Heart left ventricle (tissue), 16 donors: ENCODE data around the gene CDCP2. TPM values are rescaled to one million over a fixed set of nuclear protein-coding genes. Genes with fewer than 3 reads are reported as not detected.

Source experiments
- ATAC-seq, 4 donors: fragments of 200-7000 bp; cut with Tn5 transposase; one replicate each; pipeline ENCODE4 v1.9.1; 2020 to 2022; ENCODE audit warnings: moderate library complexity in 4 of 4, mild to moderate bottlenecking in 3 of 4, moderate number of reproducible peaks in 1 of 4
- DNase-seq, 5 donors: peaks; one replicate each; pipeline ENCODE4 v3.0.0-alpha.2; 2020
- H3K27ac ChIP-seq, 12 donors: fragments of 200-600 bp; sonication (generic) in 4 of 12; one replicate each; pipeline versions ENCODE4 v1.5.0 to v1.8.0; 2016 to 2022; ENCODE audit warnings: mild to moderate bottlenecking in 2 of 12
- H3K27me3 ChIP-seq, 9 donors: fragments of 200-600 bp; sonication (generic) in 2 of 9; one replicate each; pipeline versions ENCODE4 v1.5.1 to v1.8.0; 2016 to 2022; ENCODE audit warnings: mild to moderate bottlenecking in 3 of 9
- H3K36me3 ChIP-seq, 9 donors: fragments of 200-600 bp; sonication (generic) in 2 of 9; one replicate each; pipeline versions ENCODE4 v1.5.0 to v1.8.0; 2018 to 2022; ENCODE audit warnings: mild to moderate bottlenecking in 2 of 9
- H3K4me1 ChIP-seq, 12 donors: fragments of 200-600 bp; sonication (generic) in 4 of 12; one replicate each; pipeline versions ENCODE4 v1.5.0 to v1.8.0; 2016 to 2022; ENCODE audit warnings: mild to moderate bottlenecking in 3 of 12
- H3K4me3 ChIP-seq, 12 donors: fragments of 200-600 bp; sonication (generic) in 4 of 12; one replicate each; pipeline versions ENCODE4 v1.5.0 to v1.8.0; 2017 to 2022; ENCODE audit warnings: mild to moderate bottlenecking in 9 of 12, moderate library complexity in 4 of 12
- H3K9me3 ChIP-seq, 12 donors: fragments of 200-600 bp; sonication (generic) in 4 of 12; one replicate each; pipeline versions ENCODE4 v1.5.0 to v1.8.0; 2016 to 2022; ENCODE audit warnings: mild to moderate bottlenecking in 1 of 12
- CTCF ChIP-seq, 12 donors: fragments of 200-600 bp; sonication (generic) in 4 of 12; IDR thresholded peaks; one replicate each; pipeline versions ENCODE4 v1.5.0 to v1.8.0; 2018 to 2022; ENCODE audit warnings: antibody characterized with exemption in 12 of 12, mild to moderate bottlenecking in 5 of 12
- POLR2A ChIP-seq, 2 donors: fragments of 450-650 bp; IDR thresholded peaks; one replicate each; pipeline ENCODE4 v1.6.1; 2017; ENCODE audit warnings: antibody characterized with exemption in 2 of 2, mild to moderate bottlenecking in 2 of 2, moderate library complexity in 2 of 2
- WGBS, 4 donors: extraction: QIAGEN DNeasy Blood & Tissue Kit in 2 of 4; methylation state at CpG; one replicate each; pipeline versions ENCODE4 v1.1.5 to v1.1.7; 2013 to 2018; 5-methylcytosine and 5-hydroxymethylcytosine counted together
- intact Hi-C, 10 donors: fragments of 100-400 bp; cut with DNase I; formaldehyde crosslinking; loops; one replicate each; pipeline versions ENCODE4 v1.11.1 to v1.14.2; 2022
- polyA plus RNA-seq, 2 donors: library from polyadenylated mRNA; stranded (reverse); fragments of 200-250 nt; gene quantifications; one replicate each; pipeline ENCODE4 v1.2.3, GENCODE V29; 2013
- total RNA-seq, 9 donors: library from RNA; depleted of rRNA in 2 of 9; stranded (reverse); fragments of >200 nt in 2 of 9; fragmentation: NEBNext Ultra II Directional in 3 of 9; extraction: Animal tissue kit (Norgen Biotek cat#: 25700) in 3 of 9; gene quantifications; one replicate each; pipeline versions ENCODE4 v1.1.0 to v1.2.4, GENCODE V29; 2016 to 2023
- donor health status: ischemic (EF 13 %, LVEDD 7.1; RV severe dilation, severe dysfunction).
- donor health status: healthy with polysubstance abuse.
- donor health status: DM: no; HTN: yes; CAD: no.
- donor health status: DM: no; HTN: no; CAD: no.
- donor health status: ischemic (EF 25% LVEDD 6.9; RV normal size, moderate dysfunction).
- donor health status: ischemic (EF 25% LVEDD 5.7; RV mildly dilated, moderate dysfunction).
- donor health status: healthy.
- donor health status: DM: yes; HTN: yes; CAD: no.
- donor health status: ischemic (EF 35%, LVEDD 5.7; RV mildly dilated, moderate dysfunction).
- donor health status: nonischemic (EF 11% LVEDD 7.7; RV severe dilation, severe dysfunction).
- donor health status: DM: yes; HTN: yes; CAD: no.
- donor health status: PGD.
- donor health status: ischemic (EF 29% LVEDD 5.4; RV normal size, mild dysfunction).
- donor health status: nonischemic (EF 23%, LVEDD 6.1; RV moderate dilation, normal function).

The CDCP2 gene
- total and polyA plus RNA-seq, 11 donors: 0.29 TPM; not detected in 10

GRCh38 chr1:54163573-54163972 is 10.8 kb upstream of the CDCP2 start:
- H3K9me3 ChIP-seq: no peaks in the 10 kb centered on the region
- WGBS, 4 donors: 72 to 91% (median 80%) methylated on average over 5 of the region's 5 CpGs
- no peak overlapping the region for H3K27ac ChIP-seq
- H3K36me3 ChIP-seq: no peaks in the 10 kb centered on the region
- no peak for ATAC-seq
- no peak for DNase-seq
- no peak overlapping the region for H3K4me3 ChIP-seq
- no peak for TF ChIP-seq CTCF (IDR thresholded peaks at IDR 0.05)
- no peak for TF ChIP-seq POLR2A (IDR thresholded peaks at IDR 0.05)
- peaks cover 0 to 7% (median 0%) of the 10 kb centered on the region in 12 donors for H3K4me1 ChIP-seq
- no peaks in the 10 kb centered on the region for H3K27me3 ChIP-seq
- intact Hi-C loops: no loop called here

- TF ChIP-seq CTCF (IDR thresholded peaks at IDR 0.05): no peak
- TF ChIP-seq POLR2A (IDR thresholded peaks at IDR 0.05): no peak
- Histone ChIP-seq H3K4me3 (no peak overlapping the region), H3K4me1 (peaks cover 0 to 7% (median 0%) of the 10 kb centered on the region in 12 donors), H3K27me3 (no peaks in the 10 kb centered on the region), H3K9me3 (no peaks in the 10 kb centered on the region), H3K36me3 (no peaks in the 10 kb centered on the region), H3K27ac (no peak overlapping the region)
- no peak for ATAC-seq
- intact Hi-C loops: no loop called here
- no peak for DNase-seq
- WGBS, 4 donors: 68 to 77% (median 73%) methylated on average over 3 of the region's 3 CpGs
Observed at GRCh38 chr1:54163051-54163450, 10.3 kb upstream of the CDCP2 start.

GRCh38 chr1:54161495-54162168 is 8.8 kb upstream of the CDCP2 start:
- intact Hi-C loops: no loop called here
- H3K9me3 ChIP-seq: no peaks in the 10 kb centered on the region
- H3K27me3 ChIP-seq: no peaks in the 10 kb centered on the region
- TF ChIP-seq POLR2A (IDR thresholded peaks at IDR 0.05) (no peak), CTCF (IDR thresholded peaks at IDR 0.05) (no peak)
- DNase-seq (no peak), ATAC-seq (peak in 1 of 4 donors; percentile 37)
- 53 to 72% (median 65%) methylated on average over 6 of the region's 6 CpGs for WGBS, 4 donors
- H3K4me3 ChIP-seq: no peak overlapping the region
- H3K36me3 ChIP-seq: no peaks in the 10 kb centered on the region
- peaks cover 0 to 7% (median 0%) of the 10 kb centered on the region in 12 donors for H3K4me1 ChIP-seq
- H3K27ac ChIP-seq: no peak overlapping the region

- Histone ChIP-seq H3K27ac (no peak overlapping the region), H3K4me1 (peaks cover 0 to 7% (median 0%) of the 10 kb centered on the region in 12 donors), H3K36me3 (no peaks in the 10 kb centered on the region), H3K27me3 (no peaks in the 10 kb centered on the region), H3K4me3 (no peak overlapping the region), H3K9me3 (no peaks in the 10 kb centered on the region)
- WGBS, 4 donors: 21 to 46% (median 38%) methylated on average over 2 to 3 of the region's 3 CpGs
- intact Hi-C loops: no loop called here
- TF ChIP-seq CTCF (IDR thresholded peaks at IDR 0.05) (no peak), POLR2A (IDR thresholded peaks at IDR 0.05) (no peak)
- DNase-seq (no peak), ATAC-seq (no peak)
Observed at GRCh38 chr1:54160351-54160750, 7.6 kb upstream of the CDCP2 start.
